OCI-LY3 (cell line): Measurements from ENCODE around the gene TAPBP.
A peak's percentile ranks its signal among the peaks of the same experiment; 100 is the strongest.

ENCODE experiments used
- H2AFZ ChIP-seq: fragments of 200-600, 300-600 bp; shearing (Covaris generic); 2 replicates; pipeline ENCODE4 v1.6.0; 2014; ENCODE audit warnings: antibody characterized with exemption, low read depth, low read length
- H3K27ac ChIP-seq: fragments of 200-600, 300-600 bp; sonication (generic); 2 replicates; pipeline ENCODE4 v1.5.1; 2014; ENCODE audit warnings: mild to moderate bottlenecking, low read length, moderate library complexity, mixed read lengths
- H3K27me3 ChIP-seq: fragments of 200-600, 300-600 bp; sonication (generic); 2 replicates; pipeline ENCODE4 v1.6.1; 2014; ENCODE audit warnings: low read depth, low read length, mixed read lengths
- H3K36me3 ChIP-seq: fragments of 200-600, 300-600 bp; sonication (generic); replicated peaks from 2 replicates; pipeline ENCODE3; 2014; ENCODE audit warnings: low read depth, low read length, mixed read lengths
- H3K4me1 ChIP-seq: fragments of 300-600, 200-600 bp; sonication (generic); 2 replicates; pipeline ENCODE4 v1.6.1; 2014; ENCODE audit warnings: low read length, mixed read lengths
- H3K4me2 ChIP-seq: fragments of 200-600, 300-600 bp; sonication (generic); 2 replicates; pipeline ENCODE4 v1.6.1; 2014; ENCODE audit warnings: low read length, mixed read lengths
- H3K4me3 ChIP-seq: fragments of 300-600, 200-600 bp; sonication (generic); 2 replicates; pipeline ENCODE4 v1.5.1; 2014; ENCODE audit warnings: antibody characterized with exemption, mild to moderate bottlenecking, low read length, moderate library complexity
- H3K79me2 ChIP-seq: fragments of 300-600, 200-600 bp; shearing (Covaris generic); 2 replicates; pipeline ENCODE4 v1.6.1; 2014; ENCODE audit warnings: mild to moderate bottlenecking, low read length, mixed read lengths
- H3K9ac ChIP-seq: fragments of 300-600, 200-600 bp; shearing (Covaris generic); 2 replicates; pipeline ENCODE4 v1.6.0; 2014; ENCODE audit warnings: mild to moderate bottlenecking, low read length, moderate library complexity
- H3K9me3 ChIP-seq: fragments of 200-600, 300-600 bp; shearing (Covaris generic); 2 replicates; pipeline ENCODE4 v1.6.1; 2014; ENCODE audit warnings: low read length, mixed read lengths; ENCODE audit not compliant: insufficient read depth
- H4K20me1 ChIP-seq: fragments of 200-600, 300-600 bp; sonication (generic); 2 replicates; pipeline ENCODE4 v1.6.1; 2016; ENCODE audit warnings: low read length, mixed read lengths; ENCODE audit not compliant: insufficient read depth
- EZH2phosphoT487 ChIP-seq: fragments of 200-600 bp; shearing (Covaris generic); IDR thresholded peaks from 2 replicates; pipeline ENCODE4 v1.6.1; 2018; ENCODE audit warnings: antibody characterized with exemption, mixed run types, low read depth
- TF ChIP-seq, protein P1 (sequence below): fragments of 200-600, 300-600 bp; sonication (generic); IDR thresholded peaks from 2 replicates; pipeline ENCODE4 v1.5.1; 2014; ENCODE audit warnings: antibody characterized with exemption, low read length, low read depth

TAPBP gene

DNA sequence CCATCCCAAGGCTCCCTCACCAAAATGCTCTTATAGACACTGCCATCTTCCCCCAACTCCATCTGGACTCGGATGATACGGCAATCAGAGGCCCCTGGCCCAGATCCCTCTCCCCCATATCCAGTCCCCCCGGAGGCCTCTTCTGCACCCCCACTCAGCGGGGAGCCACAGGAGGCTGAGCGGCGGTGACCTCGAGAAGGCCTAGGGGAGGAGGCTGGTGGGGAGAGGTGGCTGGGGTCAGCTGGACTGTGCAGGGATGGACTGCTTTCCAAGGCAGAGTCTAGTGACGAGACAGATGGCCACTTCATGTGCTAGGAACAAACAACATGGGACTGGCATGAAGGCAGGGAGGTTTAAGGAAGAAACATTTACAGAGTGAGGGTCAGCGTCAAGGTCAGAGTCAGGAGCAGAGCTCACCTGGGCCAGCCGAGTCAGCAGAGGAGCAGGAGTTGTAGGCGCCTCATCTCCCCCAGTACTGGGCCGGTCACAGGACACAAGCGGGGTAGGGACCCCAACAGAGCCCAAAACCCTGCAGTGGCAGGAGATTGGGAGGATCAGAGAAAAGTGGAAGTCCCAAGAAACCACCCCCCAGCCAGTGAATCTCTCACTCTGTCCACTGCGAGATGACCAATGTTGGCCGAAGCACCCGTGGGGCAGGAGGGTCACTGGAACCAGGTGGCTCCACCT, 20.7 kb downstream of the TAPBP start:
- peaks cover 9% of the 10 kb centered on the region for H3K36me3 ChIP-seq
- no peak overlapping the region for H3K9ac ChIP-seq
- no peak overlapping the region for H3K27ac ChIP-seq
- no peaks in the 10 kb centered on the region for H3K9me3 ChIP-seq
- H3K79me2 ChIP-seq: peaks cover 28% of the 10 kb centered on the region
- H3K4me1 ChIP-seq: peaks cover 18% of the 10 kb centered on the region
- no peaks in the 10 kb centered on the region for H3K27me3 ChIP-seq
- no peaks in the 10 kb centered on the region for H4K20me1 ChIP-seq
- TF ChIP-seq, protein P1, sequence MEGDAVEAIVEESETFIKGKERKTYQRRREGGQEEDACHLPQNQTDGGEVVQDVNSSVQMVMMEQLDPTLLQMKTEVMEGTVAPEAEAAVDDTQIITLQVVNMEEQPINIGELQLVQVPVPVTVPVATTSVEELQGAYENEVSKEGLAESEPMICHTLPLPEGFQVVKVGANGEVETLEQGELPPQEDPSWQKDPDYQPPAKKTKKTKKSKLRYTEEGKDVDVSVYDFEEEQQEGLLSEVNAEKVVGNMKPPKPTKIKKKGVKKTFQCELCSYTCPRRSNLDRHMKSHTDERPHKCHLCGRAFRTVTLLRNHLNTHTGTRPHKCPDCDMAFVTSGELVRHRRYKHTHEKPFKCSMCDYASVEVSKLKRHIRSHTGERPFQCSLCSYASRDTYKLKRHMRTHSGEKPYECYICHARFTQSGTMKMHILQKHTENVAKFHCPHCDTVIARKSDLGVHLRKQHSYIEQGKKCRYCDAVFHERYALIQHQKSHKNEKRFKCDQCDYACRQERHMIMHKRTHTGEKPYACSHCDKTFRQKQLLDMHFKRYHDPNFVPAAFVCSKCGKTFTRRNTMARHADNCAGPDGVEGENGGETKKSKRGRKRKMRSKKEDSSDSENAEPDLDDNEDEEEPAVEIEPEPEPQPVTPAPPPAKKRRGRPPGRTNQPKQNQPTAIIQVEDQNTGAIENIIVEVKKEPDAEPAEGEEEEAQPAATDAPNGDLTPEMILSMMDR: no peak
- TF ChIP-seq EZH2phosphoT487: no peak
- H2AFZ ChIP-seq: no peak overlapping the region
- H3K4me2 ChIP-seq: no peak overlapping the region
- no peak overlapping the region for H3K4me3 ChIP-seq

GRCh38 chr6:33290459-33290858, 23.4 kb downstream of the TAPBP start:
- no peaks in the 10 kb centered on the region for H3K27me3 ChIP-seq
- H3K36me3 ChIP-seq: peaks cover 9% of the 10 kb centered on the region
- H3K27ac ChIP-seq: no peak overlapping the region
- no peak overlapping the region for H2AFZ ChIP-seq
- no peaks in the 10 kb centered on the region for H3K9me3 ChIP-seq
- no peaks in the 10 kb centered on the region for H4K20me1 ChIP-seq
- peak overlapping the region; percentile 89; the same call in 1 of the 2 replicates for H3K9ac ChIP-seq
- H3K79me2 ChIP-seq: peaks cover 28% of the 10 kb centered on the region
- H3K4me3 ChIP-seq: peak overlapping the region; percentile 98
- peak overlapping the region; percentile 97 for H3K4me2 ChIP-seq
- no peak for TF ChIP-seq EZH2phosphoT487
- TF ChIP-seq, protein P1: no peak
- peaks cover 12% of the 10 kb centered on the region for H3K4me1 ChIP-seq

- Histone ChIP-seq H4K20me1 (no peaks in the 10 kb centered on the region), H3K9me3 (no peaks in the 10 kb centered on the region), H3K4me1 (peaks cover 12% of the 10 kb centered on the region), H3K4me2 (peak overlapping the region; percentile 97), H3K36me3 (peaks cover 9% of the 10 kb centered on the region), H2AFZ (0 out of 2 replicates have a peak overlapping the region, but pooled peaks have one; percentile 70), H3K9ac (peak overlapping the region; percentile 89), H3K27ac (peak overlapping the region; percentile 38), H3K4me3 (peak overlapping the region; percentile 98), H3K79me2 (peaks cover 28% of the 10 kb centered on the region), H3K27me3 (no peaks in the 10 kb centered on the region)
- TF ChIP-seq, protein P1: no peak
- no peak for TF ChIP-seq EZH2phosphoT487
These were observed 24.0 kb downstream of the TAPBP start for GRCh38 chr6:33289784-33290315.

DNA sequence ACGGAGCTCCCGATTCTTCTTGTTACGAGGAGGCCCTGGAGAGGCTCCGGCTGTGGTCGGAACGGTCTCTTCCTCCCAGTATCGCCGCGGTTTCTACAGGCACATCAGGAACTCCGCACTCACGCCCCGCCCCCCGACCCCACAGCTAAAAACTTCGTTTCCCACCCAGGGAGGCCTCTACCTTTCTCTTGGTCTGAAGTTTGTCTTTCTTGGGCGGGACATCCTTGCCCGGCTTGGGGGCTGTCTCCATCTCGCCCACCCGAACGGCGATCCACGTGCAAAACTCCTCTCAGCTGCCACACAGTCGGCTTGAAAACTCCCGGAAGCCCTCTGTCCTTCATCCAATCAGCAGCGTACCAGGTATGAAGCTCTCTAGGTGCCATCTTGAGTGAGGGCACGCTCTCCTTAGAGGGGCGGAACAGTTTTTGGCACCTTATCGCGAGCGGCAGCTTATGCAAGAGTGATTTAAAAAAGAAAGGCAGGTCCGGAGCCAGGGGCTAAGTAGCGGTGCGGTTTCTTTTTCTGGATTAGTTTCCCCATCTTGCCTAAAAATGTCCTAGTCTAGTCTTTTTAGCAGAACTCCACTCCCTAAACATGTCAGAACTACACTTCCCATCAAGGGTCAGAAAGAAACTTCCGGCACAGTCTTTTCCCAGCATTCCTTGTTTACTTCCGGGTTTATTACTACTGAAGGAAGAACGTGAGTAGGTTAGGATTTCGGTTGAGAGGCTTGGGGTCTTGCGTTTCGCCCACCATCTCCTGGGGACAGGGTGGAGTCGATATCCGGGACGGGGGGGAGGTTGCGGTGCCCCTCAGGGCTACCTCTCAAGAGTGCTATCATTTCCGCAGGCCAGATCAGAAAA, 24.7 kb downstream of the TAPBP start, which contains the start of the genes PFDN6 and WDR46:
TSS of gene PFDN6 (plus strand) at position 681 of the 863 bp plus-strand sequence. CDS start 256 bp downstream, outside the sequence.
TSS of gene WDR46 (minus strand) at position 319 of the 863 bp plus-strand sequence. CDS start at position 250, 69 bp downstream.
- H3K4me3 ChIP-seq: peak within 1 kb of the TSS; percentile 98
- H3K9ac ChIP-seq: peak within 1 kb of the TSS; percentile 89
- peak within 1 kb of the TSS; percentile 70; the same call in 1 of the 2 replicates for H2AFZ ChIP-seq
- no peaks in the 10 kb centered on the region for H3K9me3 ChIP-seq
- H3K79me2 ChIP-seq: peaks cover 28% of the 10 kb centered on the region
- H3K27me3 ChIP-seq: no peaks in the 10 kb centered on the region
- no peaks in the 10 kb centered on the region for H4K20me1 ChIP-seq
- H3K36me3 ChIP-seq: peaks cover 9% of the 10 kb centered on the region
- TF ChIP-seq EZH2phosphoT487: no peak
- TF ChIP-seq, protein P1: no peak
- peak within 1 kb of the TSS; percentile 38 for H3K27ac ChIP-seq
- peak within 1 kb of the TSS; percentile 97 for H3K4me2 ChIP-seq
- H3K4me1 ChIP-seq: peaks cover 12% of the 10 kb centered on the region
